ENCODE data around the gene ARID3A.
"Not testable (repeated sequence)": the region's sequence is repeated elsewhere in the genome, so short reads cannot be mapped to it uniquely, and the experiment has no call there.

The ARID3A gene, protein sequence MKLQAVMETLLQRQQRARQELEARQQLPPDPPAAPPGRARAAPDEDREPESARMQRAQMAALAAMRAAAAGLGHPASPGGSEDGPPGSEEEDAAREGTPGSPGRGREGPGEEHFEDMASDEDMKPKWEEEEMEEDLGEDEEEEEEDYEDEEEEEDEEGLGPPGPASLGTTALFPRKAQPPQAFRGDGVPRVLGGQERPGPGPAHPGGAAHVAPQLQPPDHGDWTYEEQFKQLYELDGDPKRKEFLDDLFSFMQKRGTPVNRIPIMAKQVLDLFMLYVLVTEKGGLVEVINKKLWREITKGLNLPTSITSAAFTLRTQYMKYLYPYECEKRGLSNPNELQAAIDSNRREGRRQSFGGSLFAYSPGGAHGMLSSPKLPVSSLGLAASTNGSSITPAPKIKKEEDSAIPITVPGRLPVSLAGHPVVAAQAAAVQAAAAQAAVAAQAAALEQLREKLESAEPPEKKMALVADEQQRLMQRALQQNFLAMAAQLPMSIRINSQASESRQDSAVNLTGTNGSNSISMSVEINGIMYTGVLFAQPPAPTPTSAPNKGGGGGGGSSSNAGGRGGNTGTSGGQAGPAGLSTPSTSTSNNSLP

DNA sequence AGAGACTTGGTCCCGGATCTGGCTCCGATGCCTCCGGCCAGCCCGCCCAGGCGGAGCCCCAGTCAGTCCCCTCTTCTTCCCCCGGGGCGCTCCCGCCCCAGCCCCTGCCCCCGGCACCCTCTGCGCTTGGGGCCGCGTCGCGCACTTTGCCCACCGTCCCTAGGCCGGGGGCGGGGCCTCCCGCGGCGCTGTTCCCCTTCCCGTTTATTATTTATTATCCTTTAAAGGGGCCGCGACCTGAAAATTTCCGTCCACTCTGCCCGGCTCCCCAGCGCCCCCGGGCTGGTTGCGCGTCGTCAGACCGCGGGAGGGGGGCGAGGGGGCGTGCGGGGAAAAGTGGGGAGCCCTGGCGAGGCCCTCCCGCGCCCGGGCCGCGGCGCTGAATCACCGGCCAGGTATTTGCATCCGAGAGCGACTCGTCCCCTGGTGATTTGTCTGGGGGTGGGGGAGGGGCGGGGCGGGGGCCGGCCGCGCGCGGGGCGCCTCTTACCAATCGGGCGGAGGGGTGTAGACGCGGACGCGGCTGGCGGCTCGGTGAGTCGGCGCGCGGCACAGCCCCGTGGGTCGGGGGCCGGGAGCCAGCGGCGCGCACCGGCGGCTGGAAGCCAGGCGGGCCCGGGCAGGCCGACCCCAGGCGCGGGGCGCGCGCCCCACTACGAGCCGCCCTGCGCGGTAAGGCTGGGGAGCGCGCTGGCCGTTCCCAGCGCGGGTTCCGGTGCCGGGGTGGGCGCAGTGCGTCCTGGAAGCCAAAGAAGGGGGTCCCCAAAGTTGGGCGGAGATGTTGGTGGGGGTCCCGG, at the start of gene ARID3A:
ARID3A (plus strand) TSS at position 510 of the 797 bp plus-strand sequence. CDS start 3,494 bp downstream, outside the sequence.
- peak; percentile 74 for DNase-seq (ENCODE audit: low read depth, low spot score)
- TF ChIP-seq SUZ12 (IDR thresholded peaks at IDR 0.05; ENCODE audit: extremely low read depth, insufficient read depth, insufficient read length) = no peak
- TF ChIP-seq ZNF274 (IDR thresholded peaks at IDR 0.05; ENCODE audit: low read depth, low read length) = no peak
- TF ChIP-seq YY1 (IDR thresholded peaks at IDR 0.05; ENCODE audit: insufficient read depth, insufficient read length) = no peak
- peaks cover 22% of the 10 kb centered on the region for H3K36me3 ChIP-seq (ENCODE audit: insufficient read depth, insufficient read length, low read length)
- H3K4me1 ChIP-seq (ENCODE audit: insufficient read depth, insufficient read length) = peaks cover 16% of the 10 kb centered on the region
- peaks cover 8% of the 10 kb centered on the region for H3K27me3 ChIP-seq (ENCODE audit: insufficient read depth, insufficient read length)
- no peaks in the 10 kb centered on the region for H3K9me3 ChIP-seq (ENCODE audit: insufficient read depth, low read length)
- H3K9ac ChIP-seq (ENCODE audit: insufficient read length, low read depth) = peak within 1 kb of the TSS; percentile 90
- H3K4me3 ChIP-seq (ENCODE audit: insufficient read length, low read depth) = peak within 1 kb of the TSS; percentile 86

DNA sequence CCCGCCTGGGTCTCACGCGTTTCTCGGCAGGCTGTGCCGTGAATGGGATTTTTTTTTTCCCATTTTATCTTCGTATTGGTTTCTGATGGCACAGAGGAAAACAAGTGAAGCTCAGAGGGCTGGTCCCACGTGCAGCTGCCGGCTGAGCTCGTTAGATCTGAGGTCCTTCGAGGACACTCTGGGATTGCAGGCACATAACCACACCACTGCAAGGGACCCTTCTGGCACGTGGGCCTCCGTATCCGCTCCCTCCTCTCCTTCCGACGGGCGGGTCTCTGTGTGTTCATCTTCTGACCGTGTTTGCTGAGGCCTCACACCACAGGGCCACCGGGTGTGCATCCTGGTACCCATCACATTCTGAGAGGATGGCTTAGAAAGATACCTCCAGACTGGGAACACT, 49.7 kb upstream of the ARID3A start:
- Histone ChIP-seq H3K4me3 (ENCODE audit: insufficient read length, low read depth) (no peak overlapping the region), H3K36me3 (ENCODE audit: insufficient read depth, insufficient read length, low read length) (peaks cover 51% of the 10 kb centered on the region), H3K4me1 (ENCODE audit: insufficient read depth, insufficient read length) (peaks cover 6% of the 10 kb centered on the region), H3K9ac (ENCODE audit: insufficient read length, low read depth) (no peak overlapping the region), H3K27me3 (ENCODE audit: insufficient read depth, insufficient read length) (no peaks in the 10 kb centered on the region), H3K9me3 (ENCODE audit: insufficient read depth, low read length) (no peaks in the 10 kb centered on the region)
- TF ChIP-seq SUZ12 (IDR thresholded peaks at IDR 0.05; ENCODE audit: extremely low read depth, insufficient read depth, insufficient read length) (no peak), ZNF274 (IDR thresholded peaks at IDR 0.05; ENCODE audit: low read depth, low read length) (no peak), YY1 (IDR thresholded peaks at IDR 0.05; ENCODE audit: insufficient read depth, insufficient read length) (no peak)
- DNase-seq (ENCODE audit: low read depth, low spot score) = no peak

DNA sequence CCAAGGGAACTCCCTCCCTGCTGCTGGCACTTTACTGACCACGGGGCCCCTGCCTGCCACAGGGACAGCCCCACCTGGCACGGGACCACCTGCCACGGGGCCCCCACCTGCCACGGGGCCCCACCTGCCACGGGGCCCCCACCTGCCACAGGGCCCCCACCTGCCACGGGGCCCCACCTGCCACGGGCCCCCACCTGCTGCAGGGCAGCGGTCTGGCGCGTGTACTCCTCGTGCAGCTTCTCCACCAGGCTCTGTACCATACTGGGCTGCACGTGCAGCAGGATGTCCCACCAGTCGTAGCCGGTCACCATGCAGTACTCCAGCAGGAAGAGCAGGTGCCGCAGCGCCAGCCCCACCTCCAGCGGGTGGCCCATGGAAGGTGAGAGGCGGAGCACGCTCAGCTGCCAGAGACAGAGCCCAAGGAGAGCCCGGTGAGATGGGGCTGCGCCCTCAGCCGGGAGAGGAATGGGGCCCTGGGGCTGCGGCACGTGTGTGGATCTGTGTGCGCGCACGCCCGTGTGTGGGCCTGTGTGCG, 49.0 kb upstream of the ARID3A start:
- Histone ChIP-seq H3K9me3 (ENCODE audit: insufficient read depth, low read length) (peaks cover 6% of the 10 kb centered on the region; the same call in 1 of the 2 replicates), H3K36me3 (ENCODE audit: insufficient read depth, insufficient read length, low read length) (peaks cover 58% of the 10 kb centered on the region)

DNA sequence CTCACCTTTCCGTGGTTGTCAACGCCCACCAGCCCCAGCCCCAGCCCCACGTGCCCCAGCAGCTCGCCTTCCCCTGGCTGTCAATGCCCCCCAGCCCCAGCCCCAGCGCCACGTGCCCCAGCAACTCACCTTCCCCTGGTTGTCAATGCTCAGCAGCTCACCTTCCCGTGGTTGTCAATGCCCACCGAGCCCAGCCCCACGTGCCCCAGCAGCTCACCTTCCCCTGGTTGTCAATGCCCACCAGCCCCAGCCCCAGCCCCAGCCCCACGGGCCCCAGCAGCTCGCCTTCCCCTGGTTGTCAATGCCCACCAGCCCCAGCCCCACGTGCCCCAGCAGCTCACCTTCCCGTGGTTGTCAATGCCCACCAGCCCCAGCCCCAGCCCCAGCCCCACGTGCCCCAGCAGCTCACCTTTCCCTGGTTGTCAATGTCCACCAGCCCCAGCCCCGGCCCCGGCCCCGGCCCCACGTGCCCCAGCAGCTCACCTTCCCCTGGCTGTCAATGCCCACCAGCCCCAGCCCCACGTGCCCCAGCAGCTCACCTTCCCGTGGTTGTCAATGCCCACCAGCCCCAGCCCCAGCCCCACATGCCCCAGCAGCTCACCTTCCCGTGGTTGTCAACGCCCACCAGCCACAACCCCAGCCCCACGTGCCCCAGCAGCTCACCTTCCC, 47.7 kb upstream of the ARID3A start:
- H3K27me3 ChIP-seq (ENCODE audit: insufficient read depth, insufficient read length); H3K4me1 ChIP-seq (ENCODE audit: insufficient read depth, insufficient read length); DNase-seq (ENCODE audit: low read depth, low spot score); H3K9me3 ChIP-seq (ENCODE audit: insufficient read depth, low read length); H3K9ac ChIP-seq (ENCODE audit: insufficient read length, low read depth); H3K4me3 ChIP-seq (ENCODE audit: insufficient read length, low read depth): not testable (repeated sequence)
- peaks cover 71% of the 10 kb centered on the region for H3K36me3 ChIP-seq (ENCODE audit: insufficient read depth, insufficient read length, low read length)

More for the DNA sequence above, 49.0 kb upstream of the ARID3A start:
- Histone ChIP-seq H3K27me3 (ENCODE audit: insufficient read depth, insufficient read length) (no peaks in the 10 kb centered on the region), H3K4me3 (ENCODE audit: insufficient read length, low read depth) (no peak overlapping the region), H3K4me1 (ENCODE audit: insufficient read depth, insufficient read length) (peaks cover 6% of the 10 kb centered on the region), H3K9ac (ENCODE audit: insufficient read length, low read depth) (no peak overlapping the region)
- TF ChIP-seq YY1 (IDR thresholded peaks at IDR 0.05; ENCODE audit: insufficient read depth, insufficient read length) (no peak), ZNF274 (IDR thresholded peaks at IDR 0.05; ENCODE audit: low read depth, low read length) (no peak), SUZ12 (IDR thresholded peaks at IDR 0.05; ENCODE audit: extremely low read depth, insufficient read depth, insufficient read length) (no peak)
- no peak for DNase-seq (ENCODE audit: low read depth, low spot score)

DNA sequence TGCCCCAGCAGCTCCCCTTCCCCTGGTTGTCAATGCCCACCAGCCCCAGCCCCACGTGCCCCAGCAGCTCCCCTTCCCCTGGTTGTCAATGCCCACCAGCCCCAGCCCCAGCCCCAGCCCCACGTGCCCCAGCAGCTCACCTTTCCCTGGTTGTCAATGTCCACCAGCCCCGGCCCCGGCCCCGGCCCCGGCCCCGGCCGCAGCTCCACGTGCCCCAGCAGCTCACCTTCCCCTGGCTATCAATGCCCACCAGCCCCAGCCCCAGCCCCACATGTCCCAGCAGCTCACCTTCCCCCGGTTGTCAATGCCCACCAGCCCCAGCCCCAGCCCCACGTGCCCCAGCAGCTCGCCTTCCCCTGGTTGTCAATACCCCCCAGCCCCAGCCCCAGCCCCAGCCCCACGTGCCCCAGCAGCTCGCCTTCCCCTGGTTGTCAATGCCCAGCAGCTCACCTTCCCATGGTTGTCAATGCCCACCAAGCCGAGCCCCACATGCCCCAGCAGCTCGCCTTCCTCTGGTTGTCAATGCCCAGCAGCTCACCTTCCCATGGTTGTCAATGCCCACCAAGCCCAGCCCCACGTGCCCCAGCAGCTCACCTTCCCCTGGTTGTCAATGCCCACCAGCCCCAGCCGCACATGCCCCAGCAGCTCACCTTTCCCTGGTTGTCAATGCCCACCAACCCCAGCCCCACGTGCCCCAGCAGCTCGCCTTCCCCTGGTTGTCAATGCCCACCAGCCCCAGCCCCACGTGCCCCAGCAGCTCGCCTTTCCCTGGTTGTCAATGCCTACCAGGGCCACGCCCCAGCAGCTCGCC, 46.9 kb upstream of the ARID3A start:
- peaks cover 72% of the 10 kb centered on the region for H3K36me3 ChIP-seq (ENCODE audit: insufficient read depth, insufficient read length, low read length)
- H3K9ac ChIP-seq (ENCODE audit: insufficient read length, low read depth); H3K27me3 ChIP-seq (ENCODE audit: insufficient read depth, insufficient read length); H3K4me3 ChIP-seq (ENCODE audit: insufficient read length, low read depth); H3K9me3 ChIP-seq (ENCODE audit: insufficient read depth, low read length); DNase-seq (ENCODE audit: low read depth, low spot score); H3K4me1 ChIP-seq (ENCODE audit: insufficient read depth, insufficient read length): not testable (repeated sequence)

DNA sequence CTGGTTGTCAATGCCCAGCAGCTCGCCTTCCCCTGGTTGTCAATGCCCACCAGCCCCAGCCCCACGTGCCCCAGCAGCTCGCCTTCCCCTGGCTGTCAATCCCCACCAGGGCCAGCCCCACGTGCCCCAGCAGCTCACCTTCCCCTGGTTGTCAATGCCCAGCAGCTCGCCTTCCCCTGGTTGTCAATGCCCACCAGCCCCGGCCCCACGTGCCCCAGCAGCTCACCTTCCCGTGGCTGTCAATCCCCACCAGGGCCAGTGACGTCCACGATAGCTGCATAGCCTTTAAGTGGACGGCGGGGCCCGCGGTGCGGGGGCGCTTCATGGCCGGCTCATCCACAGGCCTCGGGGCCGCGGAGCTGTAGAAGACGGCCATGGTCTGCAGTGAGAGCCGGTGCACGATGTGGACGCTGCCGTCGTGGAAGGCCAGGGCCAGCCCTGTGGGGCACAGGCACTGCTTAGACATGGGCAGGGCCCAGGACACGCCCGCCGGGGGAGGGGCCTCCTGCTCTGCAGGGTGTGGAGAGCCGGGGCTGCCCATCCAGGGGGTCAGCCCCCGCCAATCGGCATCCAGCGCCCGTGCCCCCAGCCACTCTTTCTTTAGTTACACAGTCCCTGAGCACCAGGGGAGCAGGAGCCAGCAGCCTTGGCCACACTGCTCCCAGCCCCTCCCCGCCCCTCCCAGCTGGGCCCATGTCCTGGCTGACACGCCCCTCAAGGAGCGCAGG, 46.0 kb upstream of the ARID3A start:
- no peak for DNase-seq (ENCODE audit: low read depth, low spot score)
- Histone ChIP-seq H3K9me3 (ENCODE audit: insufficient read depth, low read length) (peaks cover 6% of the 10 kb centered on the region; the same call in 1 of the 2 replicates), H3K9ac (ENCODE audit: insufficient read length, low read depth) (no peak overlapping the region), H3K27me3 (ENCODE audit: insufficient read depth, insufficient read length) (no peaks in the 10 kb centered on the region), H3K4me3 (ENCODE audit: insufficient read length, low read depth) (no peak overlapping the region), H3K4me1 (ENCODE audit: insufficient read depth, insufficient read length) (peaks cover 6% of the 10 kb centered on the region), H3K36me3 (ENCODE audit: insufficient read depth, insufficient read length, low read length) (peaks cover 74% of the 10 kb centered on the region)
- TF ChIP-seq ZNF274 (IDR thresholded peaks at IDR 0.05; ENCODE audit: low read depth, low read length) (no peak), YY1 (IDR thresholded peaks at IDR 0.05; ENCODE audit: insufficient read depth, insufficient read length) (no peak), SUZ12 (IDR thresholded peaks at IDR 0.05; ENCODE audit: extremely low read depth, insufficient read depth, insufficient read length) (no peak)
